GM10847 (cell line): ENCODE measurements around the gene ABCG4.

Source experiments
- POLR2A ChIP-seq: IDR thresholded peaks from 2 replicates; pipeline ENCODE4 v1.6.1; 2011; ENCODE audit not compliant: insufficient read length; ENCODE audit errors: extremely low read depth

ABCG4 gene

DNA sequence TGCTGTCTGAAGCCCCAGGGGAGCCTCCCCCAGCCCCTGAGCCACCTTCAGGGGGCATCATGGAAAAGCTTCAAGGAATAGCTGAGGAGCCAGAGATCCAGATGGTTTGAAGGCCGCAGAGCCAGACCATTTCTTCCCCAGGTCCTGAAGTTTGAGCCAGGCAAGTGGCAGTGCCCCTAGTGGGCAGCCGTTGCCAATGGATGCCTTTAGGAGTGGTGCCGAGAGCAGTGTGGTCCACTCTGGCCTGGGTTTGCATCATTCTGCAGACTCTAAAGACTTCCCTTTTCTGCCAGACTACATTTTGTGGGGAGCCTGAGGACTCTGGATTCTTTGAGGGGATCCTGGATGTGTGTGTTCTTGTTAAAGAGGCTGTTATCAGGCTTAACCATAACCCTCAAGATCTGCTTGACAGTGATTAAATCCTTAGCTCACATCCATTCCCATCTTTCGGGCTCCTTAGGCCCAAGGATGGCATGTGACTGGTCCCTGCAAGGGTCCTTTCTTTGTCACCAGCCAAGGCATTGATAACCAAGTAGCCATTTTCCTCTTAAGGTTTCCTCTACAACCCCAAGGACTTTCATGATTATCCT, 14.4 kb upstream of the ABCG4 start:
- TF ChIP-seq POLR2A: no peak

GRCh38 chr11:119144825-119145486, 3.9 kb upstream of the ABCG4 start:
- no peak for TF ChIP-seq POLR2A

GRCh38 chr11:119145551-119145950, 3.3 kb upstream of the ABCG4 start:
- no peak for TF ChIP-seq POLR2A

GRCh38 chr11:119147604-119148333, 1.1 kb upstream of the ABCG4 start:
- no peak for TF ChIP-seq POLR2A

- no peak for TF ChIP-seq POLR2A
Measured at GRCh38 chr11:119148720-119149017, 183 bp upstream of the ABCG4 start.

DNA sequence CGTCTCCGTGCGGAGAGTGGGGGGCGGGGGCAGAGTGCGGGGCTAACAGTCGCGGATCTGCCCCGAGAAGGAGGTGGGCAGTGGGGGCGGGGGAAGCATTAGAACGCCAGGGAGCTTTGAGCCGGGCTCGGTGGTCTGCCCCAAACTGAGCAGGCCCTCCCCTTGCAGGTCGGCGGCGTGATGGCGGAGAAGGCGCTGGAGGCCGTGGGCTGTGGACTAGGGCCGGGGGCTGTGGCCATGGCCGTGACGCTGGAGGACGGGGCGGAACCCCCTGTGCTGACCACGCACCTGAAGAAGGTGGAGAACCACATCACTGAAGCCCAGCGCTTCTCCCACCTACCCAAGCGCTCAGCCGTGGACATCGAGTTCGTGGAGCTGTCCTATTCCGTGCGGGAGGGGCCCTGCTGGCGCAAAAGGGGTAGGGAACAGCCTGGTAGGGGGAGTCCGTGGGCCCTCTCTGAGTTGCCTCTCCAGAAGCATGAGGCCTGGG, 979 bp downstream of the ABCG4 start:
- no peak for TF ChIP-seq POLR2A

- no peak for TF ChIP-seq POLR2A
Measured at GRCh38 chr11:119152043-119152442, 3.2 kb downstream of the ABCG4 start.

DNA sequence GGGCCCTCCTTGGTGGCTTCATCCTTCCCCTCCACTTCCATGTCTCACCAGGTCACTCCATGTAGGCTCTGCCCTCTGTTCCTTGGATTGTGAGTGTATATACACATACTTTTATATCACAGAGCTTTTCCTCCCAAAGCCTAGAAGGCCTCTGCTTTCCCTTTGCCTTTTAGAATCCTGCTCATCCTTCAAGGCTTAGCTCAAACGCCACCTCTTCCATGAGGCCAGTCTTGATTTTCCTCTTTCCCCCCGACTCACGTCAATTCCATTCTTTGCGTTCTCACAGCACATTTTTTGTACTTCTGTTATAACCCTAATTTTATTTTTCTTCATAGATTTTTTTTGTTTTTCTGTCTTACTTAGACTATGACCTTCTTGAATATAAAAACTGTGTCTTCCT, 3.8 kb downstream of the ABCG4 start:
- TF ChIP-seq POLR2A: no peak

DNA sequence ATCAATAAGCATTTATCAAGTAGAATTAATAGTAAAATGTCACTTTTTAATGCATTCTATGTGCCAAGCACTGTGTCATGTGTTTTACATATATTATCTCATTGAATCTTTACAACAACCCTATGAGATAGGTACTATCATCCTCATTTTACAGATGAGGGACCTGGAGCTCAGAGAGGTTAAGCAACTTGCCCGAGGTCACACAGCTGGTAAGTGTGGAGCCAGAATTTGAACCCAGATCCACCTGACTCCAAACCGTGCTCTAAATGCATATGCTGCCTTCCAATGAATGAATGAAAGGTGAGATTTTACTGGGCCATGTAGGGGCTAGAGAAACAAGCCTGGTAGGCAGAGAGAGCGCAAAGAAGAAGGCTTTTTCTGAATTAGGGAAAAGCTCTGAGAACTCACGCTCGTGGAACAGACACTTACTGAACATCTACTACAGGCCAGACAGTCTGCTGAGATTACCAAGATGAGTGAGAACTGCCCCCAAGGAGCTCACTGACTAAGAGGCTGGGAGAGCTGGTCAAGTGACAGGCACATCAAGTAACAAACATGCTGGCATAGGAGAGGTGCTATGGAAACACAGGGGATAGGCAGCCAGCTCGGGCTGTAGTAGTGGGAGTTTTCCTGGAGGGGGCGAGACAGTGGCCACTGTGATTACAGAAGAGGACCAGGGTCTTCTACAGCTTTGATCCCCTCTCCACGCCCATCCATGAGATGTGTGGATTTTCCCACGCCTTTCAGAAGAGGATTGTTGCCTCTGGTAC, 4.4 kb downstream of the ABCG4 start:
- TF ChIP-seq POLR2A: no peak

DNA sequence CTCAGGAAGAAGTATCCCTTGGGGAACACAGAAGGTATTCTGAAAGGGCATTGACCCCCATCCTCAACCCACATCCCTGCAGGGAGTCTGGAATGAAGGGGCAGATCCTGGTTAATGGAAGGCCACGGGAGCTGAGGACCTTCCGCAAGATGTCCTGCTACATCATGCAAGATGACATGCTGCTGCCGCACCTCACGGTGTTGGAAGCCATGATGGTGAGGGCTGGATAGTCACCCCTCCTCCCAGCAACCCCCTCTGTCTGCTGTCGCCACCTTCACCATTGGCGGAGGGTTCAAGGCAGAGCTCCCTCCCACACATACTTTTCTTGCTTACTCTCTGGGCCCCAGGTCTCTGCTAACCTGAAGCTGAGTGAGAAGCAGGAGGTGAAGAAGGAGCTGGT, 5.3 kb downstream of the ABCG4 start:
- no peak for TF ChIP-seq POLR2A

DNA sequence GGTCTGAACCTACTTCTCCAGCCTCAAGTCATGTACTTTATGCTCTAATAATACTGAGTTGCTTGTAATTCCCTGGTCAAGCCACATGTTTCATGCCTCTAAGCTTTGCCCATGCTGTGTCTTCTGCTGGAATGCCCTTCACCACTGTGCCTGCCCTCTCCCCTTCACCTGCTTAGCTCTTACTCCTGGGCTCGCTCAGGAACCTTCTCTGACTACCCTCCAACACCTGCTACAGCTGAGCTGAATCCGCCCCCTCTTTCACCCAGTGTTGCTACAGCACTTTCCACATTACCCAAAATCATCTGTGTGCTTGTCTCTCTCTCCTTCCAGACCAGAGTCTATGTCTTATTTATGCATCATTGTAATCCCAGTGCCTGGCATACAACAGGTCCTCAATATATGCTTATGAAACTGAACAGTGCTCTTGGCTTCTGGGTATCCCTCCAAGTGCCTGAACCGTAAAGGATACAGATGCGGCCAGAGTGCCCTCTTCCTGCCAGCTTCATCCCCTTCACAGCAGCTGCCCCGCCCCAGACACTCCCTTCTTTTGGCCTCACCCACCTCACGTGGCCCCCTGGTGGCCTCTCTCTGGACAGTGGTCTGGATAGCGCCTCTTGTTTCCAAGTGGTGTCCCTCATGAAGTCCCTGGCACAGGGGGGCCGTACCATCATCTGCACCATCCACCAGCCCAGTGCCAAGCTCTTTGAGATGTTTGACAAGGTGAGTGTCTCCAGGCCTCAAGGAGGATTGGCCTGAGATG, 7.1 kb downstream of the ABCG4 start:
- no peak for TF ChIP-seq POLR2A

DNA sequence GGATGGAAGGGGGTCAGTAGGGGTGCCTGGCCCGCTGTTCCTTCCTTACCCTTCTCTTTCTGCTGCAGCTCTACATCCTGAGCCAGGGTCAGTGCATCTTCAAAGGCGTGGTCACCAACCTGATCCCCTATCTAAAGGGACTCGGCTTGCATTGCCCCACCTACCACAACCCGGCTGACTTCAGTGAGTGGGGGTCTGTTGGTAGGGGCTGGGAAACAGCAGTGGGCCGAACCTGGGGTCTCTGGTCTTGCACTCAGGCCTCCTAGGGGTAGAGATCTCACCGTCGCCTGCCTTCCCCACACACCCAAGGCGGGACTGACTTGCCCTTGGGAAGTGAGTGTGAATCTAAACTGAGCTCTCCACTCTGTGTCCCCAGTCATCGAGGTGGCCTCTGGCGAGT, 7.6 kb downstream of the ABCG4 start:
- TF ChIP-seq POLR2A: no peak

DNA sequence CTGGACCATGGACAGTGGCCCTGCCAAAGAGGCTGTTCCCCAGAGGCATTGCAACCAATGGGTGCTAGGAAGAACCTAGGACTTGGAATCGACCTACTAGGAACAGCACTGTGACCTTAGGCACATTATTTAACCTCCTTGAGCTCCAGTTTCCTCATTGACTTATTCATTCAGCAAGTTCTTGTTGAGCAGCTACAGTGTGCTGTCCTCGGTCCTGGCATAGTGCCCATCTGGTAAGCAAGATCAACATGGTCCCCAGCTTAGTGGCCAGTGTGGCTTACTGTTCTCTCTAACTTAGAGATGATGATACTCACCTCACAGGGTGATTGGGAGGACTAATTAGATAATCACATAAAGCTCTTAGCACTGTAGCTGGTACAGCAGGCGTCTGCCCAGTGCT, 8.2 kb downstream of the ABCG4 start:
- TF ChIP-seq POLR2A: no peak

GRCh38 chr11:119158467-119158866, 9.6 kb downstream of the ABCG4 start:
- no peak for TF ChIP-seq POLR2A

- no peak for TF ChIP-seq POLR2A
Measured at GRCh38 chr11:119160151-119160550, 11.3 kb downstream of the ABCG4 start.

DNA sequence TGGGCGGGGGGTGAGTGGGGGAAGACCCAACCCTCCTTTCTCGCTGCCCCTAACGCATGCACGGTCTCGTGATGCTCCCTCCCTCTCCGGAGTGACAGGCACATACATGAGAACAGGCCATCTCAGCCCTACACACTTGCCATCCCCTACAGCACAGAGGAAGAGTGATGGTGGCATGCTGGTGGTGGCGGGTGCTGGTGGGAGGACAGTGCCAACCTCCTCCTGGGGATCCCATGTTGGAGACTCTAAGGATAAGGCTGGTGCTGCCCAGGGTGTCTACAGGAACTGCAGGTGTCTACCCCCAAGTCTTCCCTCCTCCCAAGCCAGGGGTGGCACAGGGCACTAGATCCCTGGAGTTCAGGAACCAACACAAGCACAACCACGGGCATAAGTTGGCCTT, 13.0 kb downstream of the ABCG4 start:
- TF ChIP-seq POLR2A: no peak
